ENCODE data around the gene QPCT.

Gene QPCT

GRCh38 chr2:37301408-37301807, 43.0 kb upstream of the QPCT start:
- Histone ChIP-seq H3K36me3 (peaks cover 29% of the 10 kb centered on the region), H3K9me3 (ENCODE audit: severe bottlenecking) (no peaks in the 10 kb centered on the region), H3K27ac (no peak overlapping the region), H3K27me3 (ENCODE audit: insufficient read depth, low read depth, severe bottlenecking) (no peaks in the 10 kb centered on the region), H3K4me3 (ENCODE audit: low read depth, low read length) (no peak overlapping the region)
- no peak for DNase-seq
- no peak for TF ChIP-seq CTCF (IDR thresholded peaks at IDR 0.05; ENCODE audit: low read depth, low read length)

- TF ChIP-seq CTCF (IDR thresholded peaks at IDR 0.05; ENCODE audit: low read depth, low read length), result no peak
- no peak for DNase-seq
- no peak overlapping the region for H3K4me3 ChIP-seq (ENCODE audit: low read depth, low read length)
- no peaks in the 10 kb centered on the region for H3K27me3 ChIP-seq (ENCODE audit: insufficient read depth, low read depth, severe bottlenecking)
- no peaks in the 10 kb centered on the region for H3K9me3 ChIP-seq (ENCODE audit: severe bottlenecking)
- H3K36me3 ChIP-seq, result peaks cover 29% of the 10 kb centered on the region
- no peak overlapping the region for H3K27ac ChIP-seq
These were observed 41.7 kb upstream of the QPCT start for GRCh38 chr2:37302701-37303252.

- Histone ChIP-seq H3K27me3 (ENCODE audit: insufficient read depth, low read depth, severe bottlenecking) (no peaks in the 10 kb centered on the region), H3K36me3 (peaks cover 26% of the 10 kb centered on the region), H3K4me3 (ENCODE audit: low read depth, low read length) (no peak overlapping the region), H3K27ac (no peak overlapping the region), H3K9me3 (ENCODE audit: severe bottlenecking) (no peaks in the 10 kb centered on the region)
- no peak for TF ChIP-seq CTCF (IDR thresholded peaks at IDR 0.05; ENCODE audit: low read depth, low read length)
- no peak for DNase-seq
These were observed 38.4 kb upstream of the QPCT start for GRCh38 chr2:37306024-37306423.

GRCh38 chr2:37307500-37307899, 36.9 kb upstream of the QPCT start:
- Histone ChIP-seq H3K9me3 (ENCODE audit: severe bottlenecking) (no peaks in the 10 kb centered on the region), H3K4me3 (ENCODE audit: low read depth, low read length) (no peak overlapping the region), H3K27ac (no peak overlapping the region), H3K27me3 (ENCODE audit: insufficient read depth, low read depth, severe bottlenecking) (no peaks in the 10 kb centered on the region), H3K36me3 (peaks cover 31% of the 10 kb centered on the region)
- TF ChIP-seq CTCF (IDR thresholded peaks at IDR 0.05; ENCODE audit: low read depth, low read length), result no peak
- DNase-seq, result no peak

- Histone ChIP-seq H3K27ac (no peak overlapping the region), H3K27me3 (ENCODE audit: insufficient read depth, low read depth, severe bottlenecking) (no peaks in the 10 kb centered on the region), H3K9me3 (ENCODE audit: severe bottlenecking) (no peaks in the 10 kb centered on the region), H3K36me3 (peaks cover 43% of the 10 kb centered on the region), H3K4me3 (ENCODE audit: low read depth, low read length) (no peak overlapping the region)
- no peak for DNase-seq
- no peak for TF ChIP-seq CTCF (IDR thresholded peaks at IDR 0.05; ENCODE audit: low read depth, low read length)
These were observed 29.1 kb upstream of the QPCT start for GRCh38 chr2:37315364-37315763.

GRCh38 chr2:37316181-37316580, 28.2 kb upstream of the QPCT start:
- H3K27ac ChIP-seq, result no peak overlapping the region
- no peaks in the 10 kb centered on the region for H3K27me3 ChIP-seq (ENCODE audit: insufficient read depth, low read depth, severe bottlenecking)
- no peak for DNase-seq
- H3K9me3 ChIP-seq (ENCODE audit: severe bottlenecking), result no peaks in the 10 kb centered on the region
- no peak overlapping the region for H3K4me3 ChIP-seq (ENCODE audit: low read depth, low read length)
- no peak for TF ChIP-seq CTCF (IDR thresholded peaks at IDR 0.05; ENCODE audit: low read depth, low read length)
- H3K36me3 ChIP-seq, result peaks cover 35% of the 10 kb centered on the region

Measured in WERI-Rb-1 (cell line).